GM18498 (cell line): ENCODE results near the gene ZNF653.
"Not testable (repeated sequence)": the region's sequence is repeated elsewhere in the genome, so short reads cannot be mapped to it uniquely, and the experiment has no call there.

ENCODE experiments used
- ATAC-seq: cut with Tn5 transposase; IDR thresholded peaks from one replicate; pipeline ENCODE4 v1.9.1; 2021; ENCODE audit warnings: mild to moderate bottlenecking, moderate library complexity; ENCODE audit not compliant: unreplicated experiment

The ZNF653 gene

GRCh38 chr19:11435833-11436313 is 69.8 kb downstream of the ZNF653 start:
- no peak for ATAC-seq

GRCh38 chr19:11435057-11435832 is 70.4 kb downstream of the ZNF653 start, which contains the start of the genes ODAD3 and PRKCSH:
Gene ODAD3 (minus strand): TSS chr19:11435121. CDS start chr19:11435016, 105 bp downstream.
Gene PRKCSH (plus strand): TSS chr19:11435635. CDS start chr19:11436118, 483 bp downstream.
- ATAC-seq, result peak; percentile 89

DNA sequence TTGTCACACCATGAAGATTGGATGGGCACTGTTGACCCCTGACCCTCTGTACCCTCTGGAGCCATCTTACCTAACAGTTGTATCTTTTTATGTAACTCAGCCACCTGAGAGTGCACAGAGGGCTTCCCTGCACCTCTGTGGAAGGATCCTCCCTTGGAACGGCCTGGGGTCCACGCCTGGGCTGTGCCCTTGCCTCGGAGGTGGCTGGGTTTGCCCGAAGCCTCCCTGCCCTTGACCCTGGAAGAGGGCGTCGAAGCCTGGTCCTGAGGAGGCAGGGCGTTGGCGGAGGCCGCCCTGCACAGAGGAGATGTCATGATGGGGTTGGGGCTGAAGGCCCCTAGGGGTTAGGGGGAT is 71.0 kb downstream of the ZNF653 start:
- peak; percentile 11 for ATAC-seq

GRCh38 chr19:11433526-11433925 is 72.1 kb downstream of the ZNF653 start:
- ATAC-seq, result not testable (repeated sequence)
